NCI-H774 (cell line): ENCODE measurements around the gene CFAP58.

Source experiments
- DNase-seq: peaks from one replicate; lab custom pipeline; 2025; lab: John Stamatoyannopoulos, UW

The CFAP58 gene

DNA sequence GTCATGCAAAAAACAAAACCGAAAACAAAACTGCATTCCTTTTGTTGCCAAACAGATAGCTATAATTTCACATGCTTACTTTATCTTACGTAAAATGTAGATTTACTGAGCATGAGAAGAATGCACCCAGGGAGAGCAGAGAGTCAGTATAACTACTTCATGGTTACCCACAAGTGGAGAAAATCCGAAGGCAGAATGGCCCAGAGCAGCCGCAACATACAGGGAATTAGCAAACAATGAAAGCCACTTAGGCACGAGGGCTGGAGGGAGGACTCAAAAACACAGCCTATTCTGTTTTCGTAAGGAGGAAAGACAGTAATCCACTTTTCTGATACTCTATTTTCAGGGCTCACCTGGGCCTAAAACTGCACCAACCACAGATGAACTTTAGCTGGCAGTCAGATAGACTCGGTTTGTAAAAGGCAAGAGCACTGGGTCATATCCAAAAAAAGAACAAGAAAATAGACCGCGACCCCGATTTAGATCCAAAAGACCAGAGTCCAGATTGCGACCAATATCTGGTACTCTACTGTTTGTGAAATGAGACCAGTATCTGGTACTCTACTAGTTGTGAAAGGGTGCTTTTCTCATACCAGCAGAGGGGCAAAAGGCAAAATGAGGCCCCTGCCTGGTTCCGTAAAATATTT lies 16.7 kb upstream of the CFAP58 start:
- DNase-seq = no peak

DNA sequence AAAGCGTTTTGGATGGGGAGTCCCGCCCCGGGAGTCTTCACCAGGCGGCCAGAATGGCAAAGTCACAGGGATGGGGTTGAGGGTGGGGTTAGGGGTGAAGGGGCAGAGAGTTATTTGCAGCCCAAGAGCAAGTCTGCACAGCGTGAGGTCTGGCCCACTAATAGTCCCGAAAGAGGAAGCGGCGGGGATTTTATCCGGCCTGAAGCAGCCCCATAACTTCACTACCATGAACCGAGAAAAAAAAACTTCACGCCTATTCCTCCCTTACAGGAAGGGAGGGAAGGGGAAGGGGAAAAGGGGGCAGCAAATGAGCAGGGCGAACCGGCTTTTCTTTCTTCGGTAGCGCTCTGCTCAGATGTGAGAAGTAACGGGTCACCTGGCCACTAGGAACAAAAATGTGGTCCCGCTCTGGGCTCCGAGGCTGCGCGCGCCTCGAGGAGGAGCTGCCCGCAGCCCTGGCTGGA lies 16.1 kb upstream of the CFAP58 start:
- DNase-seq = no peak

DNA sequence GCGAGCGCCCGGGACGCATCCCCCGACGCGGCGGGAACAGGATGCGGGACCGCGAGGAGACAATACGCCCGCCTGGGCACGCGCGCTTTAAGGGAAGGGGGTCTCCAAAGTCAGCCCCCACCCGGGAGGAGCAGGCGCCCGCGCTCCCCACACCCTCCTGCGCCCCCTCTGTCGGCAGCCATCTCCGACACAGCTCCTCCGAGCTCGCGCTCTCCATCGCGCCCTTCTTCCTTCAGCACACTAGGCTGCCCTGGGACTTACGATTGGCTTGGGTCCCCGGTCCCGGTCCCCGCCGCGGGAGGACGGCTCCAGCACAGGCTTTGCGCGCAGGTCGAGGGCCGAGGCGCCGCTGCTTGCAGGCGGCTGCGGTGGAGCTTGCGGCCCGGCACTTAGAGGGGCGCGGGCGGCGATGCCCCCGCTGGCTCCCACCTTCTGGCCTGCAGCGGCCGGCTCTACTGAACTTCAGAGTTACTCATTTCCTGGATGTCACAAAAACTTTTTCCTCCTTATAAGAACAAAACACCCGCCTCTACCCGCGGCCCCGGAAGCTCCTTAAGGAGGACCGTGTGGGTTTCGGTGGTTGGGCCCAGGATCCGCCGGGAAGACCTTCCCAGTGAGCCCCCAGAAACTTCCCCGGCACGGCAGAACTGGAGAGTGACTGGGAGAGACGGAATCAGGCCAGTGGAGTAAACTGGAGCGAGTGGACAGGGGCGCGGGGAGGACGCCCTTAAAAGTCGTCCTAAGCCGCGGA lies 15.5 kb upstream of the CFAP58 start, which contains the start of gene ITPRIP:
Gene ITPRIP (minus strand): TSS at position 481 of the 751 bp plus-strand sequence. CDS start 22,414 bp downstream, outside the sequence.
- DNase-seq = no peak

GRCh38 chr10:104339469-104340110 lies 14.0 kb upstream of the CFAP58 start:
- DNase-seq = no peak

DNA sequence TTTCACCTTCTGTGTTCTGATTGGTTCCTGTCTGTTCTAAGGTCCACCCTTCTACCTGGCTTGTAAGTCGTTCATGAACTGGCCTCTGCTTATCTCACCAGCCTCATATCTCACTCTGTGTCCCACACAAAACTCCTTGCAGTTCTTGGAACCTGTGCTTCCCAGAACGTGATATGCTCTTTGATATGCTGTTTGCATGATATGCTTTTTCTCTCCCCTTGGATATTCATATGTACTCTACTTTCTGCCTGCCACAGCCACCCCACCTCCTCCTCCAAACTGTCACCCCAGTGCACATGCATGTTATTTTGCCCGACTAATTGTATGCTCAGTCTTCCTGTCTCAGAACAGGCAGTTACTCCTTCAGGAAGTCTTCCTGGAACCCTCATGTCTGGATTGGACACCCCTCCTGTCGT lies 13.5 kb upstream of the CFAP58 start:
- no peak for DNase-seq

- DNase-seq = no peak
Measured at GRCh38 chr10:104340641-104341040, 13.0 kb upstream of the CFAP58 start.

DNA sequence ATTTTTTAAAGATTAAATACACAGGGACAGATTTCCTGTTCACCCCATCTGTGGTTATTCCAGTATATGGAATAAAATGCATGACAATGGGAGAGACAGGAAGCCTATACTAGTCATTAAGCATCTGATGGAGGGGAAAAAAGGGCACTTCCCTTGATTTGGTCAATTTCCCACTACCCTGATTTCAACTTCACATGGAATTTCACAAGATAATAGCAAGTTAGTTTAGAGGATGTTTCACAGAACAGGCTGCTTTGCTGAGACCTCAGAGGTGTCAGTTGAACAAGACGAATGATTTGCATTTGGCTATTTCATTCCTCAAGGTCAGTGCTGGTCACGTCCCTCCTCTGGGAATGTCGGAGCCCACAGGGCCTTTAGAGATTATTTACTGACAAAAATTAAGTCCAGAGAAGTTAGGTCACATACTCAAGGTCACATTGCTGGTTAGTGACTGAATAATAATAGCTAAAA lies 10.7 kb upstream of the CFAP58 start:
- DNase-seq = no peak

DNA sequence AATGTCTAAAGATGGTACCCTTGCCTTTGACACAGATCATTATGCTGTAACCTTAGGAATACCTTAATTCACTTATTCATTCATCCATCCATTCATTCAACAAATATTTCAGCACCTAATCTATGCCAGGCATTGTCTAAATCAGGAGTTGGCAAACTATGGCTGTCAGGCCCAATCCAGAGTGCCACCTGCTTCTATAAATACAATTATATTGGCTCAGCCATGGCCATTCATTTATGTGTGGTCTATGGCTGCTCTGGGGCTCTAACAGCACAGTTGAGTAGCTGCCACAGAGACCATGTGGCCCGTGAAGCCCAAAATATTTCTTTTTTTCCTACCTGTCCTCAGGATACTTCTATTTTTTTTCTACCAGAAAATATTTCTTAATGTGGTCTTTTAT lies 9.4 kb upstream of the CFAP58 start:
- no peak for DNase-seq

DNA sequence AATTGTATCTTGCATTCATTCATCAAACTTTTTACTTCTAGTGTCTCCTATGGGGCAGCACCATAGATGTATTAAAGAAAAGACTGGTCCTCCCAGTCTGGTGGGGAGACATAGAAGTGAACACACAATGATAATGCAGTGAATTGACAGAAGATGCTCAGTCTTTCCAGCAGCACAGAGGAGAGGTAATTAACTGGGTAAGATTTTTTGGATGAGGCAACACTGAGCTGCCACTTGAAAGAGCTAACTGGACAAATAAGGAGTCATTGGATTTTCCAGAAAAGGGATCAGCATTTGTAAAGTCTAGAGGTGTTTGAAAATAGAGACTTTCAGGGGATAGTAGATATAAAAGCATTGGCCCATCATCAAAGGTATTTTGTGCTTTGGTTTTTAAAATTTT lies 8.1 kb upstream of the CFAP58 start:
- DNase-seq = no peak

- no peak for DNase-seq
Measured at GRCh38 chr10:104345941-104346340, 7.7 kb upstream of the CFAP58 start.

- no peak for DNase-seq
Measured at GRCh38 chr10:104347295-104348045, 6.2 kb upstream of the CFAP58 start.

DNA sequence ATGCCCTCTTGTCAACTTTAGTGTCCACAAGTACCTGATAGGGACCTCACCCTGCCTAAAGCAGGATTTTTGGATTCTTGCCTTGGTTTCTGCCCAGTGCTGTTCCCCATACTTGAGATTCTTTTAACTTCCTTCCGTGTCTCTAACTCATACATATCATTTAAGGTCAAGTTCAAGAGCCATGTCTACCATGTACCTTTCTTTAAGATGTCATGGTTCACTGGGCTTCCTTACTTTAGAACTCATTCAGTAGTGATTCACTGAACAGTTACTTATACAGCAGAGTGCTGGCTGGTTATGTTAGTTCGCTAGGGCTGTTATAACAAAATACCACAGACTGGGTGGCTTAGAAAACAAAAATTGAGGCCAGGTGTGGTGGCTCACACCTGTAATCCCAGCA lies 5.0 kb upstream of the CFAP58 start:
- no peak for DNase-seq

DNA sequence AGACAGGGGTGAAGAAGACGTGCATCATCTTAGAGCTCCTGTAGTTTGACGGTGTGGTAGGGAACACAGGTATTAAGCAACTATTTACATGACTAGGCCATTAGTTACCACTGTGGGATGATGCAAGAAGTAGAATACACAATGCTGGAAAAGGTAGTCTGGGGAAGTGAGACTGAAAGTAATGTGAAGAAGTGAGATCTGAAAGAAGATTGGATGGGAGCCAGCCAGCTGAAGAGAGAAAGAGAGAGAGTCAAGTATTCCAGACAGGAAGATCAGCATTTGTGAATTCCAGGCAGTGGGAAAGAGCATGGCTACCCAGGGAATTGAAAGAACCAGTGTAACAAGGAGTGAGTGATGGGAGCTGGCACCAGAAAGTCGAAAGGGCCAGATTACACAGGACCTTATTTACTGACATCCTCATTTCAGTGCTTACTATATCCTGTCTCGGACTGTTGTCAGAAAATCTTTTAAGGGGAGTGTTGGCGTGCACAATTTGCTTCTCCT lies 4.0 kb upstream of the CFAP58 start:
- DNase-seq = no peak

GRCh38 chr10:104350127-104350635 lies 3.5 kb upstream of the CFAP58 start:
- DNase-seq = peak; percentile 43

- DNase-seq = no peak
Measured at GRCh38 chr10:104351061-104351702, 2.5 kb upstream of the CFAP58 start.

DNA sequence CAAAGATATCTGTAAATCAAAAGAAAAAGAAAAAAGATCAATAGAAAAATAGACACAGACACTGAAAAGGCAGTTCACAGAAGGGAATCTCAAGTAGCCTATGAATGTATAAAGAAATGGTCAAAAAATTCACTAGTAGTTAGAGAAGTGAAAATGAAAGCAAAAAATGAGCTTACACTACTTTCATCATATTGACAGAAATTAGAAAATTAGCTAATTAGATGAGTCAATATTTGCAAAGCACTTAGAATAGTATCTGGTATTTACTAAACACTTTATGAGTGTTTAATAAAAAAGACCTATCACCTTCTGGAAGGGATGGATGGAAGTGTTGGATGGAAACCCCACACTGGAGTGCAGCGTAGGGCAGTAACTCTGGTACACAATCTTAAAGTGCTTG lies 1.7 kb upstream of the CFAP58 start:
- peak; percentile 28 for DNase-seq

- DNase-seq = no peak
Measured at GRCh38 chr10:104359811-104360210, 6.2 kb downstream of the CFAP58 start.

- no peak for DNase-seq
Measured at GRCh38 chr10:104367904-104368303, 14.3 kb downstream of the CFAP58 start.

DNA sequence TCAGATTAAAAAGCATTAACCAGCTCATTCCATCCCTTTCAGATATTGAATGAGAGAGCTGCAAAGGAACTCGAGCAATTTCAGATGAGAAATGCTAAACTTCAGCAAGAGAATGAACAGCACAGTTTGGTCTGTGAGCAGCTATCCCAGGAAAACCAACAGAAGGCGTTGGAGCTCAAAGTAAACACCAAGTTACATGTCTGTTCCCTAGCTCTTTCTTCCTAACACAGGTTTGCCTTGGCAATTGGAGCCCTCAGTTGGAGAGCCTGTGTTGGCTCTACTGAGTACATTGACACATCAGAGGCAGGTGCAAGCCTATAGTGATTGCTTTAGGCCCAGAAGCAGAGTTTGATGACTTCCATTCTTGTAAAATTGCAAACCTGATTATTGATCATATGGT lies 14.7 kb downstream of the CFAP58 start:
- no peak for DNase-seq

- DNase-seq = no peak
Measured at GRCh38 chr10:104371753-104372152, 18.1 kb downstream of the CFAP58 start.

- DNase-seq = no peak
Measured at GRCh38 chr10:104374591-104374990, 21.0 kb downstream of the CFAP58 start.
